Tongue (tissue), 1 donor: ENCODE data around the gene SELENOO. TPM values are rescaled to one million over a fixed set of nuclear protein-coding genes. Genes with fewer than 3 reads are reported as not detected.

Experiments
- total RNA-seq: library from RNA; depleted of rRNA; stranded (reverse); fragments of >200 nt; gene quantifications from one replicate; pipeline ENCODE4 v1.2.3, GENCODE V29; 2014

SELENOO gene
- total RNA-seq, 1 donor from 2014 or later: 15.0 TPM

Other genes with a start within 250 kb of the SELENOO start
- gene PIM3, start 240.2 kb upstream of the SELENOO start, total RNA-seq: 57.0 TPM
- gene IL17REL, start 188.2 kb upstream of the SELENOO start, total RNA-seq: not detected
- gene TTLL8, start 142.7 kb upstream of the SELENOO start, total RNA-seq: not detected
- 0.21 TPM for gene MLC1, start 115.6 kb upstream of the SELENOO start, total RNA-seq
- 1.0 TPM for gene MOV10L1, start 111.0 kb upstream of the SELENOO start, total RNA-seq
- 0.31 TPM for gene PANX2, start 30.3 kb upstream of the SELENOO start, total RNA-seq
- gene TRABD, start 15.1 kb upstream of the SELENOO start, total RNA-seq: 18.5 TPM
- 39.7 TPM for gene TUBGCP6, start 44.0 kb downstream of the SELENOO start, total RNA-seq
- 23.4 TPM for gene HDAC10, start 50.3 kb downstream of the SELENOO start, total RNA-seq
- gene MAPK12, start 60.7 kb downstream of the SELENOO start, total RNA-seq: 29.4 TPM
- 4.0 TPM for gene MAPK11, start 69.4 kb downstream of the SELENOO start, total RNA-seq
- 146 TPM for gene PLXNB2, start 106.6 kb downstream of the SELENOO start, total RNA-seq
- gene DENND6B, start 126.0 kb downstream of the SELENOO start, total RNA-seq: 7.5 TPM
- gene PPP6R2, start 142.3 kb downstream of the SELENOO start, total RNA-seq: 49.5 TPM